ENCODE data around the gene RHBDF1.

DNA sequence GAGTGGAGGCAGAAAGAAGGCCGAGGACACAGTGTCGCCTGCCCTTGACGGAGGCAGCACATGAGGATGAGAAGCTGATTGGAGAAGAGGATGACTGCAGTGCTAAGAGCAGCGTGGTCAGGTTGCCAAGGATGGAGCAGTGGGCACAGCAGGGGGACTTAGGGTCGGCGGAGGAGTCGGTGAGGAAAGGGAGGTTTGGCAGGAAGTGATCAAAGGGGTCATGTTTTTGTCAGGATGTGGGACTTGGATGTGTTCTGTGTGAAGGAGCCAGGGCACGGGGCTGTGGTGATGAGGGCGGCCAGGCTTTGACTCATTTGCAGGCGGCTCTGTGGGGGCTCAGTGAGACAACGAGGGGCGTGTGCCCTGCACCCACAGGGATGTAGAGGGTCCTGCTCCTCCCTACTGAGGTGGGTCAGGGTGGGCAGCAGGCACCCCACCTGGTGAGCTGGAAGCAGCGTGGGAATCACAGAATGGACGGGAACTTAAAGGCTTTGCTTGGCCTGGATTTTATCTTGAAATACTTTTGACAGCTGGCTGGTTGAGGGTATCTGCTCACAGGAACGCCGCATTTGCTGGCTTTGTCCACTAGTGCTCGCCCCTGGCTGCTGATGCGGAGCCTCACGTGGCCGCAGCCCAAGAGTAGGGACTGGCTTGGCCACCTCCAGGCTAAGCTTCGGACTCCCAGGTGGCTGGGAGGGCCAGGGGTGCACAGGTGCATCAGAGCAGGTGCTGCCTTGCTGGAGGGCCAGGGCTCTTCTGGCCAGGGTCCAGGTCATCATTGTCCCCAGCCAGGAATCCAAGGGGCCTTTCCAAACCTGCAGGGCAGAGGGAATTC, 11.6 kb upstream of the RHBDF1 start:
- TF ChIP-seq BHLHE40 (IDR thresholded peaks at IDR 0.05; ENCODE audit: borderline replicate concordance) (no peak), SP1 (IDR thresholded peaks at IDR 0.05) (no peak), FOXA1 (IDR thresholded peaks at IDR 0.05) (no peak), FOXM1 (IDR thresholded peaks at IDR 0.05; ENCODE audit: borderline replicate concordance) (no peak), ELF4 (IDR thresholded peaks at IDR 0.05) (no peak), FOXK2 (IDR thresholded peaks at IDR 0.05) (no peak), CTBP1 (IDR thresholded peaks at IDR 0.05; ENCODE audit: borderline replicate concordance) (no peak), SUZ12 (IDR thresholded peaks at IDR 0.05) (no peak), L3MBTL2 (conservative IDR thresholded peaks at IDR 0.05) (no peak), ARNT (IDR thresholded peaks at IDR 0.05) (no peak), TARDBP (IDR thresholded peaks at IDR 0.05) (no peak)
- TF ChIP-seq, protein P1, sequence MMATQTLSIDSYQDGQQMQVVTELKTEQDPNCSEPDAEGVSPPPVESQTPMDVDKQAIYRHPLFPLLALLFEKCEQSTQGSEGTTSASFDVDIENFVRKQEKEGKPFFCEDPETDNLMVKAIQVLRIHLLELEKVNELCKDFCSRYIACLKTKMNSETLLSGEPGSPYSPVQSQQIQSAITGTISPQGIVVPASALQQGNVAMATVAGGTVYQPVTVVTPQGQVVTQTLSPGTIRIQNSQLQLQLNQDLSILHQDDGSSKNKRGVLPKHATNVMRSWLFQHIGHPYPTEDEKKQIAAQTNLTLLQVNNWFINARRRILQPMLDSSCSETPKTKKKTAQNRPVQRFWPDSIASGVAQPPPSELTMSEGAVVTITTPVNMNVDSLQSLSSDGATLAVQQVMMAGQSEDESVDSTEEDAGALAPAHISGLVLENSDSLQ (IDR thresholded peaks at IDR 0.05) = no peak

Data from HEK293T (cell line).